ENCODE measurements around the gene GTF3A.

DNA sequence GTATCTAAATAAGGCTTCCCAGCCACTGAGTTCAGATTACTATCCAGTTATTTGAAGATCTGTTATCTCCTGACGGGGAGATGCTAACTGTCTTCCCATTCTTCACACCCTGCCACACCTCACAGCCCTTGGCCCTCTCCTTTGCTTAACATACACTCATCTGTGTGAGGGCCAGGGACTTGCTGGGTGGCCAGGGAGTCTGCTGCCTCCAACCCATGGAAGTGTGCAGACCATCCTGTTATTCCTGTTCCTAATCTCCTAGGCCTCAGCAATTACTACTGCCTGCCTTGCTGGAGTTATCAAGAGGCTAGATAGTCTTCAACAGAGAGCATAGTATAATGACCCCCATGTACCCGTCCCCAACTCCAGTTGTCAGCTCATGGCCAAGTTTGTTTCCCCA is 36.2 kb upstream of the GTF3A start:
- TF ChIP-seq POLR2A (IDR thresholded peaks at IDR 0.05; ENCODE audit: low read depth, low read length): no peak
- TF ChIP-seq POLR2AphosphoS5 (IDR thresholded peaks at IDR 0.05; ENCODE audit: low read depth, low read length): no peak
